Measurements from ENCODE around the gene YPEL2. TPM values are rescaled to one million over a fixed set of nuclear protein-coding genes. Genes with fewer than 3 reads are reported as not detected.

YPEL2 gene
- total RNA-seq, 1 experiment from 2014 or later = 4.7 TPM

DNA sequence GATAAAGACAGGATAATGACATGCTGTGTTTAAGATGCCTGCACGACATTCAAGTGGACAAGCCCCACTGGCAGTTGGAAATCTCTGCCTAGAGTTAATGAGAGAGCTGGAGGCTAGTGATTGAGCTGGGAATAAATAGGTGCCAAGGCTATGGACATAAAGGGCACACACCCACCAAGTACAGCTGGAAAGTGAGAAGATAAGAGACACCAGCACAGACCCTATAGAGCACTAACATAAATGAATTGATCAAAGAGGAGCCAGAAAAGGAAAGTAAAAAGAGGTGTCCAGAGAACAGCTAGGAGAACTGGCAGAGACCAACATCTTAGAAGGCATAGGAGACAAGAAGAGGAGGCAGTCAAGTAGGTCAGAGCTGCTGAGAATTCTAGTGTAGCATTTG is 101.2 kb downstream of the YPEL2 start:
- ChIA-PET RAD21 (ENCODE audit: low non-redundant PET in 1 of 2, low total read pairs in 2 of 2, uncharacterized antibody in 2 of 2, unreplicated experiment in 2 of 2) (no interaction called here), CTCF (interaction anchor here (1.6 kb wide), 2 partner anchors 9 to 12 kb away, joined by 3 to 4 read pairs; no protein-coding TSS in a partner anchor), POLR2A (interaction anchor here (1.0 kb wide), 1 partner anchor 277 kb away, joined by 3 read pairs; the partner anchor contains the start of gene PRR11)
- no peaks in the 10 kb centered on the region for H4K20me1 ChIP-seq (ENCODE audit: insufficient read depth)
- DNase-seq (ENCODE audit: low read depth, low spot score) = no peak
- H3K79me2 ChIP-seq (ENCODE audit: insufficient read depth, low read length) = no peaks in the 10 kb centered on the region
- H3K4me2 ChIP-seq (ENCODE audit: low read length) = no peak overlapping the region
- H3K4me3 ChIP-seq (replicated peaks in 1 of 2; ENCODE audit: low read depth in 1 of 2, low read length in 2 of 2) = no peak overlapping the region
- H3K36me3 ChIP-seq (ENCODE audit: control insufficient read depth in 1 of 2, insufficient read depth in 2 of 2, low read length in 2 of 2) = no peaks in the 10 kb centered on the region
- intact Hi-C loops (cut with micrococcal nuclease) = no loop called here
- ATAC-seq = no peak
- no peak overlapping the region for H2AFZ ChIP-seq (ENCODE audit: low read depth, low read length, poor library complexity, severe bottlenecking)
- peaks cover 13% of the 10 kb centered on the region for H3K27me3 ChIP-seq (ENCODE audit: insufficient read depth, low read length)
- H3K4me1 ChIP-seq (ENCODE audit: control insufficient read depth in 1 of 2, insufficient read depth in 2 of 2, low read length in 2 of 2) = peaks cover 5 to 14% of the 10 kb centered on the region in 2 experiments; a peak in 3 of 4 replicates
- no peak overlapping the region for H3K9ac ChIP-seq (ENCODE audit: low read length)
- H3K9me2 ChIP-seq (ENCODE audit: insufficient read depth) = no peaks in the 10 kb centered on the region
- no TSS peak for BruUV-seq (replicated peaks)
- H3K27ac ChIP-seq (ENCODE audit: low read depth, low read length) = no peak overlapping the region
- no peak for TF ChIP-seq TCF7L2 (IDR thresholded peaks at IDR 0.05; ENCODE audit: borderline replicate concordance, extremely low read depth, insufficient read depth, insufficient read length)
- no peak for TF ChIP-seq CBX3 (IDR thresholded peaks at IDR 0.05; ENCODE audit: low read depth)
- TF ChIP-seq, protein P1, sequence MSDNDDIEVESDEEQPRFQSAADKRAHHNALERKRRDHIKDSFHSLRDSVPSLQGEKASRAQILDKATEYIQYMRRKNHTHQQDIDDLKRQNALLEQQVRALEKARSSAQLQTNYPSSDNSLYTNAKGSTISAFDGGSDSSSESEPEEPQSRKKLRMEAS (IDR thresholded peaks at IDR 0.05) = no peak
- no peak for TF ChIP-seq SIN3A (IDR thresholded peaks at IDR 0.05; ENCODE audit: low read depth)
- no peak for TF ChIP-seq SP1 (IDR thresholded peaks at IDR 0.05; ENCODE audit: low read depth)
- TF ChIP-seq FOSL1 (IDR thresholded peaks at IDR 0.05; ENCODE audit: low read depth) = no peak
- no peak for TF ChIP-seq EZH2phosphoT487 (IDR thresholded peaks at IDR 0.05; ENCODE audit: borderline replicate concordance)
- TF ChIP-seq EGR1 (IDR thresholded peaks at IDR 0.05; ENCODE audit: low read depth) = no peak
- TF ChIP-seq YY1 (IDR thresholded peaks at IDR 0.05; ENCODE audit: extremely low read depth, insufficient replicate concordance, low read depth, low read length) = no peak
- no peaks in the 10 kb centered on the region for H3K9me3 ChIP-seq (ENCODE audit: control insufficient read depth in 1 of 2, insufficient read depth in 1 of 2, low read depth in 1 of 2, low read length in 2 of 2)

DNA sequence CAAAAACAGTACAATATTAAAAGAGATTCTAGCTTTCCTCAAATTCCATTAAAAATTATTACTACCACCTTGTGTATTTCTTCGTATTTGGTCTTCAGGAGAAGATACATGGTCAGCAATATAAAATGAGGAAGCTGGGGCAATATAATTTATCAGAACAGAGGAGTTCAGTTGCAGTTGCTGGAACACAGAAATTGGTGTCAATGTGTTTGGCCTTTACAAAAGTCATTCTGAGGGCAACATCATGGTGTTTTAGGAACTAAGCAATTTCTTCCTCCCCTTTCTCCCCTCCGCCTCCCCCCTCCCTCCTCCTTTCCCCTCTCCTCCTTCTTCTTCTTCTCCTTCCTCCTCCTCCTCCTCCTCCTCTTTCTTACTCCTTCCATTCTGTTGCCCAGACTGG is 102.1 kb downstream of the YPEL2 start:
- Histone ChIP-seq H3K4me3 (replicated peaks in 1 of 2; ENCODE audit: low read depth in 1 of 2, low read length in 2 of 2) (no peak overlapping the region), H3K9me3 (ENCODE audit: control insufficient read depth in 1 of 2, insufficient read depth in 1 of 2, low read depth in 1 of 2, low read length in 2 of 2) (no peaks in the 10 kb centered on the region), H3K4me1 (ENCODE audit: control insufficient read depth in 1 of 2, insufficient read depth in 2 of 2, low read length in 2 of 2) (peaks cover 5 to 9% of the 10 kb centered on the region in 2 experiments; a peak in 3 of 4 replicates), H3K79me2 (ENCODE audit: insufficient read depth, low read length) (no peaks in the 10 kb centered on the region), H3K4me2 (ENCODE audit: low read length) (no peak overlapping the region), H3K27ac (ENCODE audit: low read depth, low read length) (no peak overlapping the region), H3K9ac (ENCODE audit: low read length) (no peak overlapping the region), H3K27me3 (ENCODE audit: insufficient read depth, low read length) (peaks cover 13% of the 10 kb centered on the region), H3K36me3 (ENCODE audit: control insufficient read depth in 1 of 2, insufficient read depth in 2 of 2, low read length in 2 of 2) (no peaks in the 10 kb centered on the region), H4K20me1 (ENCODE audit: insufficient read depth) (no peaks in the 10 kb centered on the region), H2AFZ (ENCODE audit: low read depth, low read length, poor library complexity, severe bottlenecking) (no peak overlapping the region), H3K9me2 (ENCODE audit: insufficient read depth) (no peaks in the 10 kb centered on the region)
- ATAC-seq = no peak
- DNase-seq (ENCODE audit: low read depth, low spot score) = no peak
- BruUV-seq (replicated peaks) = no TSS peak
- intact Hi-C loops (cut with micrococcal nuclease) = no loop called here
- TF ChIP-seq SP1 (IDR thresholded peaks at IDR 0.05; ENCODE audit: low read depth) (no peak), REST (IDR thresholded peaks at IDR 0.05; ENCODE audit: low read depth) (no peak), CBX3 (IDR thresholded peaks at IDR 0.05; ENCODE audit: low read depth) (no peak), POLR2A (IDR thresholded peaks at IDR 0.05; ENCODE audit: borderline replicate concordance, extremely low read depth, insufficient read depth, insufficient read length) (no peak), JUND (IDR thresholded peaks at IDR 0.05) (no peak), ZFX (IDR thresholded peaks at IDR 0.05) (no peak), ATF3 (IDR thresholded peaks at IDR 0.05) (no peak), ELF1 (IDR thresholded peaks at IDR 0.05; ENCODE audit: borderline replicate concordance, low read depth) (no peak), TCF7L2 (IDR thresholded peaks at IDR 0.05; ENCODE audit: borderline replicate concordance, extremely low read depth, insufficient read depth, insufficient read length) (no peak)
- TF ChIP-seq, protein P1 (IDR thresholded peaks at IDR 0.05) = no peak
- ChIA-PET CTCF (interaction anchor here (1.0 to 2.3 kb wide), 3 partner anchors 8 to 104 kb away, joined by 3 to 6 read pairs (median 5); no protein-coding TSS in a partner anchor), RAD21 (ENCODE audit: low non-redundant PET in 1 of 2, low total read pairs in 2 of 2, uncharacterized antibody in 2 of 2, unreplicated experiment in 2 of 2) (no interaction called here), POLR2A (no interaction called here)

Data from HCT116 (cell line).